ENCODE results near the gene TTC7B.

The TTC7B gene

DNA sequence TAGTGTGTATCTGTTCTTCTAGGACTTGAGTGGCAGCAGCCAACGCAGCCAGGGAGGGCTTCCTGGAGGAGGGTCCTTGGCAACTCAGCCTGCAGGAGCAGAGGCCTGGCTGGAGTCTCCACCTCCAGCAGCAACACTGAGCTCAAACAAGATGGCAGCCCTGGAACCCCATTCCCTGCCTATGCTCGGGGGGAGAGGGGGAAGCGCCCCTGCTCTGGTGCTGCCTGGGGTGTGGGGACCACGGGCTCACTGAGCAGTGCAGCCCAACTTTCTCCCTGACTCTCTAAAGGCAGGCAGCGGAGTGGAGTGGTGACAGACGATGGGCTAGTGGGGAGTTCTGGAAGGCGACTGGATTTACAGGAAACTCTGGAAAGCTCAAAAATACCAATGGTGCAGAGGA lies 258.7 kb downstream of the TTC7B start:
- DNase-seq (ENCODE audit: low spot score) = no peak

DNA sequence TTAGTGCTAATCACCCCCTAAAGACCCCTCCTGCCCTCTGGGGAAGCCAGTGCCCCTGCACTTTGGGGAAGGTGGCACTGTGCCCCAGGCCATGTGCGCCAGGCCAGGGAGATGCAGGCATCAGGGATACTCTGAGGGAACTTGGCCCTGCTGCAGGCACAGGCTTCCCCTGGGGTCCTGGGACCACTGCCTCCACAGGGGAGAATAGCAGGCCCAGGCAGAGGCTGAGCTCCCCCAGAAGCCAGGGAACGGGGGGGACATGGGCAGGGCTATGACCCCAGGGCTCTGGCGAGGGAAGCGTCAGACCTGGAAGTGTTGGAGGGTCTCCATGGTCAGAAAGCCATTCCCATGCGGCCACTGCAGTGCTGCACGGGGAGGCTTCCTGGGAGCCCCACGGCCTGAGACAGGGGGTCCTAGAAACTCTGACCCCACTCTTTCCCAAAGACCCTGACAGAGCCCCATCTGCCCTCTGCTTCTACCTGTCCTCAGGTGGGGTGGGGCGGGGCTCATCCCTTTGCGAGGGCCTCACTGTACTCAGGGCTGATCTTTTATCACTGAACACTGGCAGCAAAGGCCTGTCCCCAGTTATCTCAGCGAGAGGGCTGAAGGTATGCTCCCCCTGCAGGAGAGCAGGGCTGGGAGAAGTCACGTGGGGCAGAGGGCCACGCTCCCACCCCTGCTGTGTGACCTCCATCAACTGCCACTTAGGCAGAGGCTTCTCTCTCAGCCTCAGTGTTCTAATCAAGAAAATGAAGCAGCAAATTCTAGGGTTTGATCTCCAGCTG lies 259.4 kb downstream of the TTC7B start:
- DNase-seq (ENCODE audit: low spot score) = no peak

DNA sequence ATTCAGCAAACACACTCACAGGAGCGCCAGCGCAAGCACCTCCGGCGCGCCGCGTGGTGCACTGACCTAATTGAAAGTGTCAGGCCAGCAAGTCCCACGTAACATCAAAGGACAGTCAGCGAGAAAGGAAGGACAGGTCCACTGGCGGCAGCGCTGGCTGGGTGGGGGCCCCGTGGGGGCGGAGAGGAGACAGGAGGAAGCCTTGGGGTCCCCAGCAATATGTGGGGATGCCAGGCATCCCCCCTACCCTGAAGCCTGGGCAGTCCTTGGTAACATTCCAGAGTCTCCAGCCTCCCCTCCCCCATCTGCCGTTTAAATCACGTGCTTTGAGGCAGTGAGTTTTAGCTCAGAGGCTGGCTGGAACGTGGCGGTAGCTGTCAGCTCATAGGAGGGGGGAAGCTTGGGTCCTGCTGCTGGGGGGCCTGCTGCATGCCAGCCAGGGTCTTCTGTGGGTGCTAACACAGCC lies 260.2 kb downstream of the TTC7B start:
- no peak for DNase-seq (ENCODE audit: low spot score)

DNA sequence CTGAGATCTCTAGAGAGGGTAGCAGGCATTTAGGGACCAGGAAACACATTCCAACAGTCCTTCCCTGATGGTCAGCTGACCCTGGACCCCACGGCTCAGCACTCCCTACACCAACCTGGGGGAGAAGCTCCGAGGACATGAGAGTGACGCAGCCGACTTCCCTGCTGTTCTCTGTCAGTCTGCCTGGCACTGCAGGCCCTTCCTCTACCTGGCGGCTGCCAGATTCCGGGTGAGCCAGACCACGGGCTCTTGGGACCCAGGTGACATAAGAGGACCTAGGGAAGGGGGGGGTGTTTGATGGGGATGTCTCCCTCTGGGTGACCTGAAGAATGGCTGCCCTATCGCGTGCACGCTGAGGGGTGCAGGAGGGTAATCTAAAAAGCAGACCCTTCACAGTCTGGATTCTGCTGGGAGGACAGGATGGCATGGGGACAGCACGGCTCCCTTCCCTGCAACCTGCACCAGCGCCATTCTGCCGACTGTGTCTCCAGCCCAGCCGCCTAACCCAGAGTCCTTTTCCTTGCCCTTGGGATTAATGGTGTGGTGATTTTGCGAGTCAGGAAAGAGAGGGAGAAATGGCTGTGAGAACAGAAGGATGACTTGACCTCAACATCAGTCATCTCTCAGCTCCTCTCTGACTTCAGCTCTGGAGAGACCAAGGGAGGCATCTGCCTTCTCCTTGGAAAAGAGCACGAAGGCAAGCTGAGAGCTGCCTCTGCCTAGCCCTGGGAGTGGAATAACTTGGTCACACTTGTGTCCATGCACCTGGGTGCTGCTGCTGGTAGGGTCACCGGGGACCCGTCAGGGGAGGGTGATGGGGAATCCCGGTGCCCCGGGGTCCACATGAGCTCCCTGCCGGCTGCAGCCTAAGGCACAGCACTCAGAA lies 260.9 kb downstream of the TTC7B start:
- DNase-seq (ENCODE audit: low spot score) = no peak

DNA sequence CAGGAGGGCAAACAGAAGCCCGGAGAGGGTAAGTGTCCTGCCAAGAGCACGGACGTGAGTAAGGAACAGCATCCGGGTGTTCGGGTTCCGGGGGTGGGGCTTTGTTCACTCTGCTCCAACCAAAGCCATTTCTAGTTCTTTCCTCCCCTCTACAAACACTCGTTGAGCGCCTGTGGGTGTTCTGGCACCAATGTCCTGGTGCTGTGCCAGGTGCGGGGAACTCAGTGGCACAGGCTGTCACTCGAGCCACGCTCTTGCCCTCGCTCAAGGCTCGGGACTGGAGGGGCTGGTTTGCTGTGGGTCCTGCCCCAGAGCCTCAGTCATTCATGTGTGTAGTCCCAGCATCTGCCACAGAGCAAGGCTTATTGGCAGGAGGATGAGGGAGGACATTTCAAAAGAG lies 261.9 kb downstream of the TTC7B start:
- no peak for DNase-seq (ENCODE audit: low spot score)

DNA sequence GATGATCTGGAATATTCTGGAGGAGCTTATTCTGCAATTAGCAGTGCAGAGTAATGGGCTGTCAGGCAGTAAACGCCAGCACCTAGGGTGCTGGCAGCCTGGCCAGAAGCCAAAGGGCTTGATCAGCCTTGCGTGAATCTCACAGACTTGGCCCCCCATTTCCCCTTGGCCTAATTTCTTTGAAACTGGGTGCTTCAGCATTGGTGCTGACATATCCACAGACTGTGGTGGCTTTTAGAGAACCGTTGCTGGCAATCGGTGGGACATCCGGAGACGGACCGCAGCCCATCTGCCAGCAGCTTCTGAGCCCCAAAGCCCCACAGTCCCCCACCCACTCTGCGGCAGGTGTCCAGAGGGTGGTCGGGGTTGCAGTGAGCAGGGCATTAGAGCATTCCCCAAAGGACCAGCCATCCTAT lies 262.3 kb downstream of the TTC7B start:
- no peak for DNase-seq (ENCODE audit: low spot score)

DNA sequence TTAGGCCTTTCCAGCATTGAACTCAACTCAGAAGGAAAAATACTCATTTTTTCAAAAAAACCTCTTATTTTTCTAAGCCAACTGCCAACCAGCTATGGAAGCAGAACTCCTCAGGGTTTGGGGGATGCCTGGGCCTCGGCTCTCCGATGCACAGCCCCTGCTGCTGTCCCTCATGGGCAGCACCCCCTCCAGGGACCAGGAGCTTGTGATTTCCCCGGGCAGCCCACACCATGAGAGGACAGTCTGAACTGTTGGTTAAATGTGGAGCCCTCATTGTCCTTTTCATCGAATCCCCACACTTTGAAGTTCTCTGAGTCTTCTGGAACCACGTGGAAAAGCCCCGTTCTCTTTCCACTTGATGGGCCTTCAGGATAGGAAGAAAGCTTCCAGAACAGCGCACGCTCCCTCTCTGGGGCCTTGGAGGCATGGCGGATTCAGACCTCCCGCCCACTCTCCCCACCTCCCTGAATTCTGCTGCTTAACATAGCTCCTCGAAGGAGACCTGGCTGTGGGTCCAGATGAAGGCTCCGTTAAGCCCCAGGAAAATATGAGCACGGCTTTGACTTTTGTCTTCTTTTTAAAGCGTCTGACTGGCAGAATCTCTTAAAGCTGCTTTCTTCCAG lies 262.8 kb downstream of the TTC7B start:
- no peak for DNase-seq (ENCODE audit: low spot score)

DNA sequence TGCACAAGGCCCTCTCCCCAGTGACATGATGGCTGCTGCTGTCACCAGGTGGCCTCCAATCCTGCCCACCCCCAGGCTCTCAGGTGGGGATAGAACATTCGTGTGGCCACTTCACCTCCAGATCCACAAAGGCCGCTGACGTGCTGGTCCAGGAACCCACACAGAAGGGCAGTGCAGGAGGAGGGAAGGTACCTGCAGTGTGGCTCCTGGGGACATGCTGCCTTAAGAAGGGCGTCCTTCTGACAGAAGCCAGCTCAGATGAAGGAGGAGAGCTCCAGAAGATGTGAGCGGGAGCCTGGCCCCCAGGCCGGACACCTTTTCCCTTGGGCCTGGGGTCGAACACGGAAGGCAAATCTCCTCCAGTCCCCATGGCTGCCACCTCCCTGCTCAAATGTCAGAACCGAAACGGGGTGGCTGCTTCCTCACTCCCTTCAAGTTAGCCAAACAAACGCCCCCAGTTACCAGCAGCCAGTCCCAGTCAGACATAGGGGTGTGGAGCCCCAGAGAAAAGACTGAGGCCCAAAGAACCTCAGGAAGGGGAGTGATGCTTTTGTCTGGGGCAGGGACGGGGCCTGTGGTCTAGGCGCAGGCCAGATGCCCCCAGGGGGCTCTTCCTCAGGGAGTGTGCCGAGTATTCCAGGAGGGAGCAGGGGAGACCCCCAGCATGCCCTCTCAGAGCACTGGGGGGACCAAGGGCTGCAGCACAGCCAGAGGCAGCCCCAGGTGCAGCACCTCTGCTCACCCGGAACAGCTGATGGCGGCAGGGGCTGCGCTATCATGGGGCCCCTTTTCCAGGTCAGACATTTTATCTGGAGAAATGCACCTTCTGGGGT lies 263.5 kb downstream of the TTC7B start:
- DNase-seq (ENCODE audit: low spot score) = no peak

DNA sequence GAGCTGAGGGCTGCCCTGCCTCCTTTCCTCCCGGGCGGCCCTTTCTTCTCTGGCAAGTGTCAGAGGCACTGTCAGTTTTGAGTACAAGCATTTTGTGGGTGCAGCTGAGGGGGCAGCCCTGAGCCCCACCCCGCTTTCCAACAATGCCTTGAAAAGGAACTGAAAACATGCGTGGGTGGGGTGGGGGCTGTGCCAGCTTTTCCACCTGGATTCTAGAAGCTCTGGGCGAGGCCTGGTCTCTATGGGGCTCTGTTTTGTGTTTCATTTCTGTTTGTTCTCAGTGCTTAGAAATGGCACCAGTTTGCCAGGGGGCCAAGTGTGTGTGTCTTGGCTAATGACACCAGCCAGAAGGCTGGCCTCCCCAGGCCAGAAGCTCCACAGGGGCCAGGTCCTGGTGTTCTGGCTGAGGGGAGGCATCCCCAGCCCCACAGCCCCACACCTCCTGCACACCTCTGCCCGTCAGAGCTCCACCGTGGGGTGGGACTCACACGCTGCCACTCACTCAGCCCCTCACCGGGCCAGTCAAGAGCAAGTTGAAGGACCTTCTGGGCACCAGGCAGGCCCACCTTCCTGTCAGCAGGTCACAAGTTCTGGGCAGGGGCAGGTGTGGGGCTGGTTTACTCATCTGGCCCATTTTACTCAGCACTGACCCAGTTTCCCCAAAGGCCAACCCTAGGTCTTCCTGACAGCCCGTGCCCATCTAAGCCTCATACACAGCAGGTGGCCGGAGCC lies 264.3 kb downstream of the TTC7B start:
- no peak for DNase-seq (ENCODE audit: low spot score)

DNA sequence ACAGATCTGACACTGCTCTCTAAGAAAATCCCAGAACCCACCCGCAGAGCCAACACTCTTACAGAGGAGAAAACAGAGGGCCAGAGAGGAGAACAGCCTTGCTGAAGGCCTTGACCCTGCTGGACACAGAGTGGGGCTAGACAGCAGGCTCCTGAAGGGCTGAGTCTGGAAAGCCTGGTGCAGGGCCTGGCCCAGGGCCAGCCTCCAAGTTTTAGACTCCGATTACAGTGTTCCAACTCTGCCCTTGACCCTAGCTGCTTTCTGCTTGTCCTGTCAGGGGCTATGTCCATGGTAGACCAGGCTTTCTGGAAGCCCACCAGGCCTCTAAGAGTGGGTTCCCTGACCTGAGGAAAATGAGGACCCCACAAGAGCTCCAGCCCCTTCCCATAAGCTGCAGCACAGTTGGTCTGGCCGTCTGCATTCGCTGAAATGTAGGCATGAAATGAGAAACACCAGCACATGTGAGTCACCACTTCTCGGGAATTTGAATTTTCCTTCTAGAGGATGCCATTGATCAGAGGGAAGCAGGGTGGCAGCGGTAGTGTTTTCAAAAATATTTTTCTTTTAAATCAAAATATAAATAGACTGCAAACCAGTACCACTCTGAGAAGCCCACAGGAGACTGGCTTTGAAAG lies 265.0 kb downstream of the TTC7B start:
- DNase-seq (ENCODE audit: low spot score) = no peak

DNA sequence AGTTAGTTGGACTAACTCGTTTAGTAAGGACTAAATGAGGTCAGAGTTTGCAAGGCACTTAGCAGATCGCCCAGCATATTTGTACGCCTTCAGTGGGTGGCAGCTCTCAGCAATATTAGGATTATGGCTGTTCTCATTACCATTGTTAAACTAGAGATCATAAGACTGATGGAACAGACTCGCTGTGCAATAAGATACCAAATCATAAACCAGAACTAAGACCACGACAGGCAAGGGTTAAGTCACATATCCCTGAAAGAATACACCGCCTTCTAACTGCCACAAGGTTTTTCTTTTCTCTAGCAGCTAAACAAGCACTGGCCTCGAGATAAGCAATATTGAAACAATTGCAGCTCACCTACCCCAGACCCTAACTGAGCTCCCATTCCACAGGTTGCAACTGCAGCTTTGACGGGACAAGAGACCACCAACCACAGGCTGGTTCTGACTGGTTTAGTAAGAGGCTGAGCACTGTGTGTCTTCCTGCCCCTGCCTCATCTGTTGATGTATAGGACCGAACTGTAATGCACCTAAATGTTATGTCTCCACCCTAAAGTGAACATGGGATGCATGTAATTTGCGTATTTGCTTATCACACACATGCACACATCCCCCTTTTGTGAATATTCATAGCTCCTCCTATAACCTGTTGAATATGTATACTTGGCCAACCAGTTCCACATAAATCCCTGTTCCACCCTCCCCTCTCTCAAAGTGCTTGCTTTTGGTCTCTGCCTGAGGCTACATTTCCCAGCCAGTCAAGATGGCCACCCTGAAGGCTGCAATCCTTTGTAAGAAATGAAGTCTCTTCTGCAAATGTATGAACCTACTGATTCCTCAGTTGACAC lies 266.2 kb downstream of the TTC7B start:
- no peak for DNase-seq (ENCODE audit: low spot score)

DNA sequence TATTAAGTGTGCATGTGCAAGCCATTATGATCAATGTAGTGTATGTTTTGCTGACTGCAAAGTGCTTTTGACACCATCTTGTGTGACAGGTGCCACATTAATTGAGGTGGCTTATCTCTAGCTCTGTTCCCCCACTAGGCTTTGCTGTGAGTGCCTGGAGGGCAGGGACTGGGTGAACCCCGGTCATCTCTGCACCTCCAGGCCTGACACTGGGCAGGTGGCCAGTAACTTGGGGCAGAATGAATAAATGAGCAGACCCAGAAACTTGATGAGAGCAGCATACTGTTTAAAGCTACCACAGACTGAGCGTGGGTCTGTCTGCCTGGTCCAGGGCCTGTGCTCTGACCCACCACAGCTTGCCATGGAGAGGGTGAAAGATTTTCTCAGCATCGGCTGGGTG lies 267.8 kb downstream of the TTC7B start:
- no peak for DNase-seq (ENCODE audit: low spot score)

DNA sequence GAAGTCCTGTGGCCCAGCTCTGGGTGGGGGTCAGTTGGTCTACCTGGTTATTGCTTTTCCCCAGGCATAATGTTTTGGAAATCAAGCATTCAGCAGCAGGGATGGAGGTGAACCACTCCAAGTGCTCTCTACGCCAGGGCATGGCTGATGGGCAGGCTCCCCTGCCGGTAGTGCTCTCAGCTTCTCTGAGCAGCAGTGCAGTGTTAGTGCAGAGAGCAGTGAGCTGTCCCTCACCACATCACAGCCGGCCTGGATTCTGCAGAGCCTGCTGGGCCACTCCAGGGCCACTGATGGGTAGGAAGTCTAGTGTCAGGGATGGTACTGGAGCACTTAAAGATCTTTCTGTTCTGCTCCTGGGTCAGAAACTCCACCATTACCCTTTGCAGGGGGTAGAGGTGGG lies 268.3 kb downstream of the TTC7B start:
- DNase-seq (ENCODE audit: low spot score) = no peak

DNA sequence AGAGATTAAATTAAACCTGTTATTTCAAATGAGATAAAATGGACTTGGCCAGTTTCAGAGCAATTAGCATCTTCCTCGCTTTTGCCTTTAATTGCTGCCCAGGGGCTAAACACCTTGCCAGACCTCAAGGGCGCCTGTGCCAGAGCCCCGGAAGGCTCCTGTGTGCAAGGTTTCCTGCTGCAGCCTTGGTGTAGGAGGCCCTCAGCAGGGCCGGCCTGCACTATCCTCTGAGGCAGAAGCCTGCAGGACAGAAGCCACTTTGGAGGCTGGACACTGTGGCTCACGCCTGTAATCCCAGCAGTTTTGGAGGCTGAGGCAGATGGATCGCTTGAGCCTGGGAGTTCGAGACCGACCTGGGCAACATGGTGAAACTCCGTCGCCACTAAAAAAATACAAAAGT lies 269.0 kb downstream of the TTC7B start:
- no peak for DNase-seq (ENCODE audit: low spot score)

DNA sequence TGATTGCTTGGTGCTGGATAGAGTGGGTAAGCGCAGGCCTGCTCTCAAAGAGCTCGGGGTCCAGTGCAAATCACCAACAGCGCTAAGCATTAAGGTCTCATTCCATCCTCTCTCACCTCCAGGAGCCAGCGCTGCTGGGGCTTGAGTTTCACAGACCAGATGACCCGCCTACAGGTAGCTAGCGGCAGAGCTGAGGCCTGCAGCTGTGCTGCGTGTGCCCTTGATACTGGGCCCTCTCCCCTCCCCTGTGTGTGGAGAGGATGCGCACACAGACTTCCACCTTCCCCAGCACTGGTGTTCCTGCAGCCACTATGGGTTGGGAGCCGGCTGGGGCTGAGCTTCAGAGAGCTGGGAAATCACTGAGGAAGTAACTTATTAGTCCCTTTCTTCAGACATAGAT lies 269.5 kb downstream of the TTC7B start:
- no peak for DNase-seq (ENCODE audit: low spot score)

DNA sequence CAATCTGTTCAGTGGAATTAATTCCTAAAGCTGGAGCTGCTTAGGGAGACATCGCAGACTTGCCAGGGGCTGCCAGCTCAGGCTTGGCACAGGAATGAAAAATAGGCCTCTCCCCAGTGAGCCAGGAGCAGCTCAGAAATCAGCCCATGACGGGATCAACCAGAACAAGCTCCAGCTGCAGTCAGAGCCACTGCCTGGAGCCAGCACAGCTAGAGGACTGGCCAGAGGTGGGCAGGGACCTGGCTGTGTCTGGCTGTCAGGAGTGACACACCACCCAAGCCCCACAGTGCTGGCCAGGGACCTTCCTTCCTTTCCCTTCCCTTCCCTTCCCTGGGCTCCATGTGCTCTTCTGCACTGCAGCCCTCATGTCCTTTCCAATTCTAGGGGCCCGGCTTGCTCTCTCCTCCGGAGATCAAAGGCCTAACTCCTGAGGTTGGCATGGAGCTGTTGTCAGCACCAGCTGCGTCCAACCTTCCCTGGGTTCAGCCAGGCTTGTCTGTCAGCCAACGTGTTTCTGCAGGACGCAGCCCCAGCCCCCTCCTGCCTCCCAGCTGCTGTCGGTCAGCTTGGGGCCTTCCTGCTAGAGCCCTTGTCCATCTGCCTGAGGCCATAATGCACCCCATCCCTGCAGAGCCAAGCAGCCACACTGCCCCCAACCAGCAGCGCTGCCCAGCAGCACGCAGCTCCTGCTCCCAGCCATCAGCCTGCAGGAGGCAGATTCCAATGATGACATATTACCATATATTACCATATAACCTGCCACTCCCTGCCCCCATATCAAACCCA lies 270.1 kb downstream of the TTC7B start:
- DNase-seq (ENCODE audit: low spot score) = no peak

DNA sequence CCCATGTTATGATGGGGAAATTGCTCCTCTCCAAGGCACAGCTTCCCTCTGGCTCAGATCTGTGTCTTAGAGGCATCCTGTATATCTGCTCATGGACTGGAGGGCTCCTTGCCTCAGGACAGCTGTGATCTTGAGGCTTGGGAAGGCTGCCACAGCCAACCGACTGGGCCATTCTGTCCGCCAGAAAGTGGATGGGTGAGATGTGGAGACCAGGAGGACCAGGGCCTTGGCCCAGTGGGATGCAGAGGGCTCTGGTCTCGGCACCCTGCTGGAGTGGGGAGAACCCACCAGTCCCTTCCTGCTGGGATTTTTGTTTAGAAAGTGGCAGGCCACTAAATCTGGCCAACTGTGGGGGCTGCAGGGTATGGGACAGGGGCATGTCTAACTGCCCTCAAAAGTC lies 270.8 kb downstream of the TTC7B start:
- no peak for DNase-seq (ENCODE audit: low spot score)

DNA sequence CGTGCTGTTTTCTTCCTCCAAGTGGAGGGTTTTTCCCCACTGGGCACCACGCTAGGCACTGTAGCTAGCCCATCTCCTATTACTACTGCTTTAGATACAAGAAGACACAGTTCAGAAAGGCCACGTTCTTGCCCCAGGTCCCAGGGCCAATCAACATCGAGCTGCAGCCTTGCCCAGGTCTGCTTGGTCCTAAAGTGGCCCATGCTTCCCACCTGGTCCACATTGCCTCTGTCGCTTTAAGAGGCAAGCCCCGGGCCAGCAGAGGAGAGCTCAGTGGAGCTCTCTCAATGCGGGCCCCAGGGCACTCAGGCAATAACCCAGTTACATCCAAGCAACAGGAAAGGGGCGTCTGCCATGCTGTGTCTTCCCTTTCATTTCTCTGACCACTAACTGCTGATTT lies 271.3 kb downstream of the TTC7B start:
- DNase-seq (ENCODE audit: low spot score) = no peak

DNA sequence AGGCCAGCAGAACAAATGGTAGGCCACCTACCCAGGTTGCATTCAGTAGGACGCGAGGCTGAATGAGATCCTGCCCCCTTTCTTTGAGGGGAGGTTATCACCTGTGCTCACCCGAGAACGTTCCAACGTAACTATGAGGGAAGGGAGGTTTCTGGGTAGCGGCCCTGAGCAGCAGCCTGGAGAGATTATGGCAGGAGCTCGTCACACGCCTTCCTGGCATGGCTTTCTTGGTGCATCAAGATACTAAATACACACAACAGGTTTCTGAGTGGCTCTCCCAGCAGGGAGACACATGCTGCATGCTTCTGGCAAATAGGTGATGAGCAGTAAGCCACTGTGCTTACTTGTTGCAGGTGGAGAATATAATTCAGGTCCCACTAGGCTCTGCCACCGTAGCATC lies 271.7 kb downstream of the TTC7B start:
- no peak for DNase-seq (ENCODE audit: low spot score)
